ENCODE measurements around the gene HACE1.

Gene HACE1

DNA sequence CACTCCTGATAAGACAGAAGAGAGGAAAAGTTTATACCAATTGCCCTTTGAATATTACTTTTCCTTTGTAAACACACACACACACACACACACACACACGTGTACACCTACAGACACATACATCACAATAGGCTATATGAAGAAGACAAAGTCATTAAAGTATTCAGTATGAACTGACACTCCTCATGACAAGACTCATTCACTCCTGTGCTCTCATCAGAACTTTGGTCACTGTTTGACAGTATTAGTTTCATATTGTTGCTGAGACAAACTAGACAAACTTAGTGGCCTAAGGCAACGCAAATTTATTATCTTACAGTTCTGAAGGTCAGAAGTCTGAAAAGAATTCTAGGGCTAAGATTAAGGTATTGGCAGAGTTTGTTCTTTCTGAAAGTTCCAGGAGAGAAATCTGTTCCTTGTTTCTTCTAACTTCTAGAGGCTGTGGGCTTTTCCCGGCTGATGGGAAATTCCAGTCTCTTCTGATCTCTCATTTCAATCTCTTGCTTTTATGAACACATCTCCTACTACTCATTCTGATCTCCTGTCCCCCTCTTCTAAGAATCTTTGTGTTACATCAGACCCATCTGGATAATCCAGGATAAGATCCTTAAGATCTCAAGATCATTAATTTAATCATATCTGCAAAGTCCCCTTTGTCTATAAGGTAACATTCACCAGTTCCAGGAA, 171.3 kb downstream of the HACE1 start:
- no peak for DNase-seq (ENCODE audit: low read depth)

DNA sequence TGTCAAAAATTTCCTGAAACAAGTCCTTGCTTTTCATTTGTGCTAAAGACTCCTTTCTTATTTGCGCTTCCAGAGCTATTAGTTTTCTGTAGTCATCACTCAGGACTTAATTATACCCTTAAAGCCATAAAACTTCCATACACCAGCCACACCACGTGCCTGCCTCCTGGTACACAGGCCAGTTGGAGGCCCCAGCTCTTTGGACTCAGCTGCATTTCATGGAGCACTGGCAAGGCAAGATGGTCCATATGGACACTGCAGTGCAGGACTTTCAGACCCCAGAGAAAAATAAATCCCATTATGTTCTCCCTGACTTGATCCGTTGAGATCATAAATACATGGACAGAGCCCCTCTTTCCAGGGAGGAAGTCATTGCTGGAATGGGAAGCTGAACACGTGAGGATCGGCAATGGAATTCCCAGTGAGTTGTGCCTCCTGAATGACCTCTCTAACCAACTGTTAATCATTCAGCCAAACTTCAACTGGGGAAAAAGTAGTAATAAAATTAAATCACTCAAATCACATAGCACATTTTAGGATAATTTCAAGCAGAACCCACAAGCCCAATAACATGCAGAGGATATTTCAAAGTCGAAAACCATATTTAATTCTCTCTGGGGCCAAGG, 173.1 kb downstream of the HACE1 start:
- DNase-seq (ENCODE audit: low read depth): no peak

DNA sequence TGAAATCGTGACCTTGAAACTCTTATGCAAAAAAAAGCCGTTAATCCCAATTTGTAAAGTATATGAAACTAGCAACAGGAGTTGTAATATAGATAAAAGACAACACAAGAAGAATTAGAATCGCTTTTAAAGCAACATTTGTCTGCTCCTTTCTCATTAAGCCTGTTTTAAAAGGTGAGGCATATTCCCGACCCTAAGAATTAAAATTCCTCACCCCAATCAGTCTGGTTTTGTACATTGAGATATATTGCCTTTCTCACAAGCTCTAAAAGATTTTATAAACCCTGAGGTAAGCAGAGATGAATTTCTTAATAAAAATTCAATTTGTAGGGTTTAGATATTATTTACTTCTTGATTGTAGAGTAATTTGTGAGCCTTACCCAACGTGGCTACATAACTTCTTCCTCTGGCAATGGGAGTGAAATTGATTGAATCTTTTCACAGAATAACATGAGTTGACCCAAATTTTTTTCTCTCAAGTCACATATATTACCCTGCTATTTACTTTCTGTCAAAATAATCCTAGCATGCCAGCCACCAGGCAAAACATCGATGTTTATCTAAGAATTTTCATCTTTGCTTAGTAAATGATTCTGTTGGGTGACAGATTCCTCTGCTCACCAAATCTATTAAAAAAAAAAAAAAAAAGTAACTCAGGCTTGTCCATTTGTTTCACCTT, 173.7 kb downstream of the HACE1 start:
- no peak for DNase-seq (ENCODE audit: low read depth)

DNA sequence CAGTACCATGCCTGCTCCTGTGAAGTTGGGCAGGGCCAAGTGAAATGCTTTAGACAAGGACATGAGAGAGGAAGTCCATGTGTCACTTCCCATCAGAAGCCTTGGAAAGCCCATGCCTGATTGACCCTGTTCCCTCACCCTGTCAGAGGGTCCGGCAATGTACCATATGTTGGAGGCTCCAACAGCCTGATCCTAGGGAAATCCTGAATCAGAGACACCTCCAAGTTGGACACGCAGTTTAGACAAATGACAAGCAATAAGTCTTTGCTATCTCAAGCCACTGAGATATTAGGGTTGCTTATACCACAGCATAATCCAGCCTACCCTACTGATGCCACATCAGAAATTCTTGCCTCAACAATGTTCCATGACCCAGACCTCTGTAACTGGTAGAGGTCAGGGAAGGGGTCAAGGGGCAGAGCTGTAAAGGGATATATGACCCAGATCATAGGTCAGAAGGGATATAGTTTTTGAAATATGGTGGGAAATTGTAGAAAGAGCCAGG, 174.8 kb downstream of the HACE1 start:
- no peak for DNase-seq (ENCODE audit: low read depth)

DNA sequence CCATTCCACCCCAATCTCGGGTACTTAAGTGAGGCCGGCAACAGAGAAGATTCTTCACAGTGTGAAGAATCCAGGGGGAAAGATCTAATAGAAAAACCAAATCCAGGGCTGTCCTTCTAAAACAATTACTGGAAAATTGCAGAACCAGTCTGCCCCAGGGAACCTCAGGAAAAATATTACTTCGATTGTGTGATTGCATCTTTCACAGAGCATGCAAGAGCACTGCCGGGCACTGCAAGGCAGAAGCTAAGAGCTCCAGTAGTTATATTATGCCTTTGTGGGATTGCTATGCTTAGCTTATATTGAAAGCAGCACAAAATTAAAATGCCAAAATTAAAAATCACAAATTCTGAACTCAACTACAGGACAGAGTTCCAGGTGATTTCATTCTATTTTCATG, 175.9 kb downstream of the HACE1 start:
- DNase-seq (ENCODE audit: low read depth): no peak

DNA sequence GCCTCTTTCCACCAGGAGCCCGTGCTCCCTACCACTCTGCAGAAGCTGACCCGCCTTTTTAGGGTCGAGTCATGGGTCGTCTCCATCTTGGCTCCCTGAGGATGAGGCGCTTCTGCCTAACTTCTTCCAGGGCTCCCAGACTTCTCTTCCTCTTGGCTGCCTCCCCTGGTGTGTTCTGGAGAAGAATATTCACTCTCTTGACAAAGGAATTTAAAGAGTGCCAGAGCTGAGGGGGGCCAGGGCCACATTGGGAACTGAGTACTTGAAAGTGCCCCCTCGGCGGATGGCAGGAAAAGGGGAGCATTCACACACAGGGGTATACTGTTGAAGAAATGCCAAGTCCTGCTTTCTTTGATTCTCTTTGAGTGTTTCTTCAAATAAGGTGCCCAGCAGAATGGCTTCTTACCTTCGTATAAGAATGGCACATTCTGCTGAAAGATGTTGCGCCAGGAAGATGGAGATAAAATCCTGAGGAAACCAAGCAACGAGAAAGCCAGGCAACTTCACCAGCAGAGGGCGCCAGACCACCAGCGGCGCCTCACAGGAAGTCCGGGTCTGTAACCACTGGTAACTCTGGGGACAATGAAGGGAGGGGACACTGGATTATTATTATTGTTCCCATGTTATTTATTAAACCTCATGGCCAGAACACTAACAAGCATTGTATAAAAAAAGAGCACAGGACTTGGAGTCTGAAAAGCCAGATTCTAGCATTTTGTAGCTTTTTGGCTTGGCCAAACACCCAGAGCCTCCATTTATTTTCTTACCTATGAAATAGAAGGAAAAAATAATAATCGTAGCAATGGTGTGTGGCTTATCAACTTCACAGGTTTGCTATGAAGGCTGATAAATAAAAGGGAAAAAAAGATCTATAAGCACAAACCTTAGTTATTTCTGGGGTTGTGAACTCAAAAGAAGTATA, 176.7 kb downstream of the HACE1 start:
- peak; percentile 51 for DNase-seq (ENCODE audit: low read depth)

DNA sequence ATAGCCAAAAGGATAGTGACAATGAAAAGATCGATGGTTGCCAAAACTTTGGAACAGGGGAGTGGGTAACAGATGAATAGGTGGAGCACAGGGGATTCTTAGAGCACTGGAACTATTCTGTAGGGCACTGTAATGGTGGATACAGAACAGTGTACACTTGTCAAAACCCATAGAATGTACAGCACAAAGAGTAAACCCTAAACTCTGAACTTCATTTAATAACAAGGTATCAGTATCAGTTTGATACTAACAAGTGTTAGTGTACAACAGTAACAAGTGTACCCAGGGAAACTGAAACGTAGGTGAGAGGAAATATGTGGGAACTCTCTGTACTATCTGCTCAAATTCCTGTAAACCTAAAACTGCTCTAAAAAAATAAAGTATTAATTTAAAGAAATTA, 179.2 kb downstream of the HACE1 start:
- DNase-seq (ENCODE audit: low read depth): no peak

DNA sequence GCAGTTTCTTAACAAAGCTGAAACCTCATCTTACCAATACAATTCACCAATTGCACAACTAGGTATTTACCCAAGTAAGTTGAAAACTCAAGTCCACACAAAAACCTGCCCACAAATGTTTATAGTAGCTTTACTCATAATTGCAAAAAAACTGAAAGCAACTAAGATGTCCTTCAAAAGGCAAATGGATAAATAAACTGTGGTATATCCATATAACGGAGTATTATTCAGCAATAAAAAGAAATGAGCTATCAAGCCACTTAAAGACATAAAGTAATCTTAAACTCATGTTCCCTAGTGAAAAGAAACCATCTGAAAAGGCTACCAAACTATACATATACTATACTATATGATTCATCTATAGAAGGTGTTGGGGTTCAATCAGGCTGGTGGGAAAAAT, 179.7 kb downstream of the HACE1 start:
- no peak for DNase-seq (ENCODE audit: low read depth)

Measured in stimulated activated CD8-positive, alpha-beta memory T cell treated with anti-CD3 and anti-CD28 coated beads, Interleukin-15, amount 100 ng/mL, for 1 hour (primary cell).